B cell (primary cell): ENCODE data around the gene DDX24.

Experiments used
- EZH2 ChIP-seq: IDR thresholded peaks from 2 replicates; pipeline ENCODE4 v1.6.1; 2012; ENCODE audit warnings: borderline replicate concordance, low read depth, mild to moderate bottlenecking, moderate library complexity, low read length; ENCODE audit not compliant: insufficient read depth, poor library complexity, severe bottlenecking
- TF ChIP-seq, protein P1 (sequence below): fragments of 200-600 bp; IDR thresholded peaks from one replicate; pipeline ENCODE4 v1.8.0; 2022; ENCODE audit warnings: antibody characterized with exemption, mild to moderate bottlenecking

DNA sequence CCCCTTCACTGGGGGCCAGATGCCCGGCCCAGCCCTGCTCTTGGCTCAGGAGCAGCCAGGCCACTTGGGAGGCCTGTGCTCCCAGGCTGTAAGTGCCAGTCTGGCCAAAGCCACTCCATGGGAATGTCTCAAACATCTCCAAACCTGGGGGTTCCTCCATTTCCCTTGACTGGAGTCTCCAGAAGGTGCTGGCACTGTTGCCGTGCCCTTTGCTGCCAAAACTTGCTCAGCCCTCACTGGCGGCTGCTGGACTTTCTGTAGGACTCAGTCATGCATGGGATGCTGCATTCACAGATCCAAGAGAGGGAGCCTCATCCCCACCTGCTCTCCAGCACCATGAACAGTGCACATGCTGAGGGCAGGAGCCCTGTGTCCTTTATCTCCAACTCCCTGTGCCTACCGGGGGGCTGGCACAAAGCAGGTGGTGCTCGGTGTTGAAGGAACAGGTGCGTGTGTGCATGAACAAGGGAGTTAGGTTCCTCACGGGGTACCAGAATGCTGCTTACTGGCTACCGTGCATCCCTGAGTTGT lies 64.5 kb downstream of the DDX24 start:
- TF ChIP-seq, protein P1, sequence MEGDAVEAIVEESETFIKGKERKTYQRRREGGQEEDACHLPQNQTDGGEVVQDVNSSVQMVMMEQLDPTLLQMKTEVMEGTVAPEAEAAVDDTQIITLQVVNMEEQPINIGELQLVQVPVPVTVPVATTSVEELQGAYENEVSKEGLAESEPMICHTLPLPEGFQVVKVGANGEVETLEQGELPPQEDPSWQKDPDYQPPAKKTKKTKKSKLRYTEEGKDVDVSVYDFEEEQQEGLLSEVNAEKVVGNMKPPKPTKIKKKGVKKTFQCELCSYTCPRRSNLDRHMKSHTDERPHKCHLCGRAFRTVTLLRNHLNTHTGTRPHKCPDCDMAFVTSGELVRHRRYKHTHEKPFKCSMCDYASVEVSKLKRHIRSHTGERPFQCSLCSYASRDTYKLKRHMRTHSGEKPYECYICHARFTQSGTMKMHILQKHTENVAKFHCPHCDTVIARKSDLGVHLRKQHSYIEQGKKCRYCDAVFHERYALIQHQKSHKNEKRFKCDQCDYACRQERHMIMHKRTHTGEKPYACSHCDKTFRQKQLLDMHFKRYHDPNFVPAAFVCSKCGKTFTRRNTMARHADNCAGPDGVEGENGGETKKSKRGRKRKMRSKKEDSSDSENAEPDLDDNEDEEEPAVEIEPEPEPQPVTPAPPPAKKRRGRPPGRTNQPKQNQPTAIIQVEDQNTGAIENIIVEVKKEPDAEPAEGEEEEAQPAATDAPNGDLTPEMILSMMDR = no peak
- no peak for TF ChIP-seq EZH2
